ENCODE data around the gene TSPAN32. TPM values are rescaled to one million over a fixed set of nuclear protein-coding genes. Genes with fewer than 3 reads are reported as not detected.

The TSPAN32 gene
- polyA plus RNA-seq, 1 donor (not counting 4 experiments of a cell fraction or from before 2014, with no cell fraction given) = not detected

DNA sequence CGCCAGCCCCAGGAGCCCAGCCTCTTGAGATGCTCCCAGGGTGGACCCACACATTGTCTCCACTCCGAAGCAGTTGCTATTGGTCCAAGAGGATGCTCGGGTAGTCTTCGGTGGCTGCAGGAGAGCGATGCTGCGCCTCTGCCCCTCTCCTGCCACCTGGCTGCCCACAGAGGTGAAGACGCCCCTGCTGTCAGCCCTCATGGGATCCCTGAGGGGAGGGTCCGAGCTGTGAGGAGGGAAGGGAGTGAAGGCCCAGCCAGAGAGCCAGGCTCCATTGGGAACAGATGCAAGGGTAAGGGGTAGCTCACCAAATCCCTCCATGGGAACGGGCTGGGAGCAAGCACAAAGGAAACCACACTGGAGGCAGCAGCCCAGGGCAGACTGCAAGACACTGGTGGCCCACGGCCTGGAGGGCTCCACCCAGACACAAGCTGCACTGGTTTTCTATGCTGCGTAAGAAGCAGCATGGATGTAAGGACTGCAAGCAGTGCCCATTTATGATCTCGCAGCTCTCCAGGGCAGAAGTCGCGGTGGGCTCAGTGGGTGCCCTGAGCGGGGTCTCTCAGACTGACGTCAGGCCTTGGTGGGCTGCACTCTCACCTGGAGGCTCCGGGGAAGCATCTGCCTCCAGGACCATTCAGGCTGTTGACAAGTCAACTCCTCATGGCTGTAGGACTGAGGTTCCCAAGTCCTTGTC is 15.7 kb downstream of the TSPAN32 start:
- no peak for TF ChIP-seq EZH2 (IDR thresholded peaks at IDR 0.05; ENCODE audit: low read length)
- TF ChIP-seq, protein P1, sequence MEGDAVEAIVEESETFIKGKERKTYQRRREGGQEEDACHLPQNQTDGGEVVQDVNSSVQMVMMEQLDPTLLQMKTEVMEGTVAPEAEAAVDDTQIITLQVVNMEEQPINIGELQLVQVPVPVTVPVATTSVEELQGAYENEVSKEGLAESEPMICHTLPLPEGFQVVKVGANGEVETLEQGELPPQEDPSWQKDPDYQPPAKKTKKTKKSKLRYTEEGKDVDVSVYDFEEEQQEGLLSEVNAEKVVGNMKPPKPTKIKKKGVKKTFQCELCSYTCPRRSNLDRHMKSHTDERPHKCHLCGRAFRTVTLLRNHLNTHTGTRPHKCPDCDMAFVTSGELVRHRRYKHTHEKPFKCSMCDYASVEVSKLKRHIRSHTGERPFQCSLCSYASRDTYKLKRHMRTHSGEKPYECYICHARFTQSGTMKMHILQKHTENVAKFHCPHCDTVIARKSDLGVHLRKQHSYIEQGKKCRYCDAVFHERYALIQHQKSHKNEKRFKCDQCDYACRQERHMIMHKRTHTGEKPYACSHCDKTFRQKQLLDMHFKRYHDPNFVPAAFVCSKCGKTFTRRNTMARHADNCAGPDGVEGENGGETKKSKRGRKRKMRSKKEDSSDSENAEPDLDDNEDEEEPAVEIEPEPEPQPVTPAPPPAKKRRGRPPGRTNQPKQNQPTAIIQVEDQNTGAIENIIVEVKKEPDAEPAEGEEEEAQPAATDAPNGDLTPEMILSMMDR (optimal IDR thresholded peaks at IDR 0.05 in 1 of 3, IDR thresholded peaks at IDR 0.05 in 1 of 3, conservative IDR thresholded peaks at IDR 0.05 in 1 of 3; ENCODE audit: extremely low read depth in 1 of 3, insufficient read depth in 2 of 3, low read length in 3 of 3) = no peak
- Histone ChIP-seq H2AFZ (ENCODE audit: control insufficient read depth, low read length) (no peak overlapping the region), H3K79me2 (ENCODE audit: control insufficient read depth, insufficient read depth, low read length) (no peaks in the 10 kb centered on the region), H3K9me1 (ENCODE audit: control insufficient read depth, extremely low read depth, insufficient read depth, low read length) (no peaks in the 10 kb centered on the region), H3K4me3 (ENCODE audit: control insufficient read depth in 2 of 3, extremely low read depth in 1 of 3, insufficient read depth in 2 of 3, low read depth in 1 of 3, low read length in 3 of 3) (no peak overlapping the region), H3K27ac (ENCODE audit: control insufficient read depth, insufficient read depth, low read length) (no peak overlapping the region), H3K27me3 (ENCODE audit: control insufficient read depth, extremely low read depth, insufficient read depth, low read length) (no peaks in the 10 kb centered on the region), H3K4me2 (ENCODE audit: control insufficient read depth, extremely low read depth, insufficient read depth, low read depth, low read length) (no peak overlapping the region), H3K36me3 (ENCODE audit: control insufficient read depth in 2 of 2, extremely low read depth in 1 of 2, insufficient read depth in 2 of 2, low read length in 2 of 2) (no peaks in the 10 kb centered on the region), H3K4me1 (ENCODE audit: control insufficient read depth, extremely low read depth, insufficient read depth, low read length) (no peaks in the 10 kb centered on the region), H4K20me1 (ENCODE audit: control insufficient read depth, extremely low read depth, insufficient read depth, low read length) (no peaks in the 10 kb centered on the region), H3K9me3 (ENCODE audit: control insufficient read depth, low read depth, low read length) (no peaks in the 10 kb centered on the region), H3K9ac (ENCODE audit: control insufficient read depth, extremely low read depth, insufficient read depth, low read length) (no peak overlapping the region)
- no peak for FAIRE-seq
- DNase-seq (ENCODE audit: low read depth, low spot score) = no peak
- dilution Hi-C loops (cut with MboI; ENCODE audit: extremely low pct_ligation_motif_present, low sequenced_read_pairs) = no loop called here

DNA sequence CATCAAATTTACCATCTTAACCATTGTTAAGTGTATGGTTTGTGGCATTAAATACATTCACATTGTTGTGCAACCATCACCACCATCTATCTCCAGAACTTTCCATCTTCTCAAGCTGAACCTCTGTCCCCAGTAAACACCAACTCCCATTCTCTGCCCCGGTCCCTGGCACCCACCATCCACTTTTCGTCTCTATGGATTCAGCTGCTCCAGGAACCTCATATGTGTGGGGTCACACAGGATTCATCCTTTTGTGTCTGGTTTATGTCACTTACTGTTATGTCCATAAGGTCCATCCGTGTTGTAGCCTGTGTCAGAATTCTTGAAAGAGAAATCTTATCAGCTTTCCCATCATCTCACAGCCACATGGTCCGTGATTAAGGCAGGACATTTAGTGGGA is 16.3 kb downstream of the TSPAN32 start:
- H3K9ac ChIP-seq (ENCODE audit: control insufficient read depth, extremely low read depth, insufficient read depth, low read length) = no peak overlapping the region
- H3K4me2 ChIP-seq (ENCODE audit: control insufficient read depth, extremely low read depth, insufficient read depth, low read depth, low read length) = no peak overlapping the region
- no peaks in the 10 kb centered on the region for H3K9me1 ChIP-seq (ENCODE audit: control insufficient read depth, extremely low read depth, insufficient read depth, low read length)
- FAIRE-seq = no peak
- H3K4me1 ChIP-seq (ENCODE audit: control insufficient read depth, extremely low read depth, insufficient read depth, low read length) = no peaks in the 10 kb centered on the region
- H3K9me3 ChIP-seq (ENCODE audit: control insufficient read depth, low read depth, low read length) = no peaks in the 10 kb centered on the region
- H3K4me3 ChIP-seq (ENCODE audit: control insufficient read depth in 2 of 3, extremely low read depth in 1 of 3, insufficient read depth in 2 of 3, low read depth in 1 of 3, low read length in 3 of 3) = no peak overlapping the region
- no peak overlapping the region for H2AFZ ChIP-seq (ENCODE audit: control insufficient read depth, low read length)
- TF ChIP-seq, protein P1 (optimal IDR thresholded peaks at IDR 0.05 in 1 of 3, IDR thresholded peaks at IDR 0.05 in 1 of 3, conservative IDR thresholded peaks at IDR 0.05 in 1 of 3; ENCODE audit: extremely low read depth in 1 of 3, insufficient read depth in 2 of 3, low read length in 3 of 3) = no peak
- no peak for TF ChIP-seq EZH2 (IDR thresholded peaks at IDR 0.05; ENCODE audit: low read length)
- H4K20me1 ChIP-seq (ENCODE audit: control insufficient read depth, extremely low read depth, insufficient read depth, low read length) = no peaks in the 10 kb centered on the region
- no peak overlapping the region for H3K27ac ChIP-seq (ENCODE audit: control insufficient read depth, insufficient read depth, low read length)
- no peaks in the 10 kb centered on the region for H3K27me3 ChIP-seq (ENCODE audit: control insufficient read depth, extremely low read depth, insufficient read depth, low read length)
- no peaks in the 10 kb centered on the region for H3K36me3 ChIP-seq (ENCODE audit: control insufficient read depth in 2 of 2, extremely low read depth in 1 of 2, insufficient read depth in 2 of 2, low read length in 2 of 2)
- H3K79me2 ChIP-seq (ENCODE audit: control insufficient read depth, insufficient read depth, low read length) = no peaks in the 10 kb centered on the region
- DNase-seq (ENCODE audit: low read depth, low spot score) = no peak
- dilution Hi-C loops (cut with MboI; ENCODE audit: extremely low pct_ligation_motif_present, low sequenced_read_pairs) = no loop called here

Measured in keratinocyte (primary cell).